AG04450 (cell line): ENCODE results near the gene CALY. TPM values are rescaled to one million over a fixed set of nuclear protein-coding genes. Genes with fewer than 3 reads are reported as not detected.

Experiments used
- CTCF ChIA-PET: fragments of 300-600, 350-600 bp; formaldehyde crosslinking; extraction: SDS; loops from one replicate; lab custom pipeline; 2022; ENCODE audit warnings: antibody characterized with exemption, inconsistent platforms; lab: Charles Lee
- POLR2A ChIA-PET: fragments of 350-600 bp; formaldehyde crosslinking; extraction: SDS; loops from one replicate; lab custom pipeline; 2021; ENCODE audit warnings: antibody characterized with exemption, inconsistent platforms; lab: Yijun Ruan, JAX
- DNase-seq: peaks from one replicate; pipeline ENCODE4 v3.0.0-alpha.2; 2011; ENCODE audit warnings: low read depth, low spot score
- H3K27ac ChIP-seq: one replicate; pipeline ENCODE4 v1.5.1; 2012; ENCODE audit warnings: low read depth, low read length, control low read depth
- H3K27me3 ChIP-seq: one replicate; pipeline ENCODE4 v1.6.0; 2012; ENCODE audit warnings: low read length; ENCODE audit not compliant: control insufficient read depth, insufficient read depth
- H3K4me3 ChIP-seq: 2 replicates; pipeline ENCODE4 v1.5.1; 2011; ENCODE audit warnings: mild to moderate bottlenecking, low read depth, low read length, control low read depth
- H3K9me3 ChIP-seq: 2 replicates; pipeline ENCODE4 v1.5.1; 2012; ENCODE audit warnings: low read length; ENCODE audit not compliant: control insufficient read depth, insufficient read depth
- polyA minus RNA-seq: library from RNA; depleted of rRNA, polyadenylated mRNA; stranded (reverse); fragments of >200 nt; gene quantifications from 2 replicates; pipeline ENCODE4 v1.2.3, GENCODE V29; 2011; rRNA and poly(A)+ RNA removed
- polyA plus RNA-seq: library from polyadenylated mRNA; depleted of rRNA; stranded (reverse); fragments of >200 nt; gene quantifications from 2 replicates; pipeline ENCODE4 v1.2.3, GENCODE V29; 2011; rRNA removed
- TF ChIP-seq, protein P1 (sequence below): IDR thresholded peaks from 2 replicates; pipeline ENCODE4 v1.5.1; 2011; ENCODE audit warnings: low read depth, low read length, control low read depth, inconsistent platforms

The CALY gene, protein sequence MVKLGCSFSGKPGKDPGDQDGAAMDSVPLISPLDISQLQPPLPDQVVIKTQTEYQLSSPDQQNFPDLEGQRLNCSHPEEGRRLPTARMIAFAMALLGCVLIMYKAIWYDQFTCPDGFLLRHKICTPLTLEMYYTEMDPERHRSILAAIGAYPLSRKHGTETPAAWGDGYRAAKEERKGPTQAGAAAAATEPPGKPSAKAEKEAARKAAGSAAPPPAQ
- 0.16 and 0.41 TPM in 2 replicates for polyA plus RNA-seq
- not detected in 2 replicates for polyA minus RNA-seq

DNA sequence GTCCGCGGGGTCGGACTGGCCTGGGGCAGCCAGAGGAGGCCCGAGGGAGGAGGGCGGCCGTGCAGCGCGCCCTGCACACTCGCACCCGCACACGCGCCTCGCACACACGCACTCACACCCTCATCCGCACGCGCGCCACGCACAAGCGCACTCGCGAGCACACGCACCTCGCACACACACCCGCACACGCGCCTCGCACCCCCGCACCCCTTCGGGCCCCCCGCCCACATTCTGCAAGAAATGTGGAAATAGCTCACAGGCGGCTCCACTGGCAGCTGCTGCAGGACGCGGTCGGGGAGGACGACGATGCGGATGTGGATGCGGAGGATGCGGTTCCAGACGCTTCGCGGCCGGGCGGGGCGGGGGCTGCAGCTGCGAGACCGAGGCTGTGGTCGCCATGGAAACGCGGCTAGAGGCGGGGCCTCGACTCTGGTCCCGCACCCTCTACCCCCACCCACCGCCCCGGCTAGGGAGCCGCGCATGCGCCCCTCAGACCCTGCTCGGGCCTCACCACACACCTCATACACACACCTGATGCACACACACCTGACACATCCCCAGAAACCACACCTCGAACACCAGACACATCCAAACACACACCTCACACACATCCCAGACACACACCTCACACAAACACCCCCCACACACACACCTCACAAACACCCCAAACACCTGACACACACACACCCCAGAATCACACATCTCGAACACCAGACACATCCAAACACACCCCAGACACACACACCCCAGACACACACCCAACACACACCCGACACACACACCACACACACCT lies at the start of gene CALY:
TSS of gene CALY (minus strand) at position 320 of the 793 bp plus-strand sequence. CDS start 7,907 bp downstream, outside the sequence.
- TF ChIP-seq, protein P1, sequence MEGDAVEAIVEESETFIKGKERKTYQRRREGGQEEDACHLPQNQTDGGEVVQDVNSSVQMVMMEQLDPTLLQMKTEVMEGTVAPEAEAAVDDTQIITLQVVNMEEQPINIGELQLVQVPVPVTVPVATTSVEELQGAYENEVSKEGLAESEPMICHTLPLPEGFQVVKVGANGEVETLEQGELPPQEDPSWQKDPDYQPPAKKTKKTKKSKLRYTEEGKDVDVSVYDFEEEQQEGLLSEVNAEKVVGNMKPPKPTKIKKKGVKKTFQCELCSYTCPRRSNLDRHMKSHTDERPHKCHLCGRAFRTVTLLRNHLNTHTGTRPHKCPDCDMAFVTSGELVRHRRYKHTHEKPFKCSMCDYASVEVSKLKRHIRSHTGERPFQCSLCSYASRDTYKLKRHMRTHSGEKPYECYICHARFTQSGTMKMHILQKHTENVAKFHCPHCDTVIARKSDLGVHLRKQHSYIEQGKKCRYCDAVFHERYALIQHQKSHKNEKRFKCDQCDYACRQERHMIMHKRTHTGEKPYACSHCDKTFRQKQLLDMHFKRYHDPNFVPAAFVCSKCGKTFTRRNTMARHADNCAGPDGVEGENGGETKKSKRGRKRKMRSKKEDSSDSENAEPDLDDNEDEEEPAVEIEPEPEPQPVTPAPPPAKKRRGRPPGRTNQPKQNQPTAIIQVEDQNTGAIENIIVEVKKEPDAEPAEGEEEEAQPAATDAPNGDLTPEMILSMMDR = no peak
- Histone ChIP-seq H3K9me3 (peaks cover 19% of the 10 kb centered on the region; the same call in 1 of the 2 replicates), H3K27me3 (peaks cover 53% of the 10 kb centered on the region), H3K4me3 (peak within 1 kb of the TSS; percentile 48), H3K27ac (no peak within 1 kb of the TSS)
- CTCF ChIA-PET = no interaction called here
- no peak for DNase-seq
- POLR2A ChIA-PET = no interaction called here

DNA sequence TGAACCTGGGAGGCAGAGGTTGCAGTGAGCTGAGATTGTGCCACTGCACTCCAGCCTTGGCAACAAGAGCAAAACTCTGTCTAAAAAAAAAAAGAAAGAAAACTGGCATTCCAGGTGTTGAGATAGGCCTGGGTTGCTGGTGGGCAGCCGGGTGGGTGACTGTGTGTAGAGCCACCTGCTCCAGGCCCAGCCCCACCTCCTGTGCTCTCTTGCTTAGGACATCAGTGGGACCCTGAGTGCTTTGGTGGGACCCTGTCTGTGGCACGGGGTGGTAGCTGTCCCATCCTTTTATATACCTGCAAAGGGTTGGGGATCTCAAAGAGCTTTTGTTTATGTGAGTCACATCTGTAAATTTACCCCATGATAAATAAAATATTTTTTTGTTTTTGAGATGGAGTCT lies 48.5 kb upstream of the CALY start:
- H3K27ac ChIP-seq = no peak overlapping the region
- TF ChIP-seq, protein P1 = no peak
- POLR2A ChIA-PET = no interaction called here
- H3K27me3 ChIP-seq = no peaks in the 10 kb centered on the region
- no peaks in the 10 kb centered on the region; the same call in 1 of the 2 replicates for H3K9me3 ChIP-seq
- no peak for DNase-seq
- no peak overlapping the region for H3K4me3 ChIP-seq
- CTCF ChIA-PET = no interaction called here

DNA sequence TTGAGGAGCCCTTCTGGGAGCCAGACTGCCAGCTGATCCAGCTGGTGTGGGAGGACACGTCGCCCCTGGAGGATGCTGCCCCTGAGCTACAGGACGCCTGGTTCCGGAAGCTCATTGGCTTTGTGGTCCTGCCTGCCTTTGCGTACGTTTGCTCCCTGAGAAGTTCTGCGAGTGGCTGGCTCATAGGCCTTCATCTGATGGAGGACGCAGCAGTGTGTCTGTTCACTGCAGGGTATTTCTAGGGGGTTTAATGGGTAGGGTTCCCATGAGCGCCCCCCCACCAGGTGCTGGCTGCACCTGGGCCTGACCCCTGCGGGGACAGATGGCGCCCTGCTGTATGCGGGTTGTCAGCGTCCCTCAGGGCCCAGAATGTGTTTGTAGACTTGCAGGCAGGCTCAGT lies 47.4 kb upstream of the CALY start:
- no peak overlapping the region for H3K27ac ChIP-seq
- DNase-seq = no peak
- POLR2A ChIA-PET = no interaction called here
- CTCF ChIA-PET = no interaction called here
- TF ChIP-seq, protein P1 = no peak
- H3K4me3 ChIP-seq = no peak overlapping the region
- H3K9me3 ChIP-seq = no peaks in the 10 kb centered on the region; the same call in 1 of the 2 replicates
- H3K27me3 ChIP-seq = no peaks in the 10 kb centered on the region

DNA sequence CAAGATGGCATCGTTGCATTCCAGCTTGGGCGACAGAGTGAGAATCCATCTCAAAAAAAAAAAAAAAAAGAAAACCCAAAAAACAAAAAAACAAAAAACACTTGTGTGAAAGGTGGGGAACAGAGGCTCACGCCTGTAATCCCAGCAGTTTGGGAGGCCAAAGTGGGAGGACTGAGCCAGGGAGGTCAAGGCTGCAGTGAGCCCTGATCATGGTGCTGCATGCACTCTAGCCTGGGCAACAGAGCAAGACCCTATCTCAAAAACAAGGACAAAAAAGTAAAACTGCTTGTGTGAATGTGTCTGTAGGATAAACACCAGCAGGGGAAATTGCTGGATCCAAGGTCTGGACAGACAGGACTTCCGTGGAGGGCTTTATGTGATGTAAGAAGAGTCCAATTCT lies 46.9 kb upstream of the CALY start:
- Histone ChIP-seq H3K9me3 (no peaks in the 10 kb centered on the region; the same call in 1 of the 2 replicates), H3K27me3 (no peaks in the 10 kb centered on the region), H3K4me3 (no peak overlapping the region), H3K27ac (no peak overlapping the region)
- TF ChIP-seq, protein P1 = no peak
- no peak for DNase-seq
- CTCF ChIA-PET = no interaction called here
- POLR2A ChIA-PET = no interaction called here

DNA sequence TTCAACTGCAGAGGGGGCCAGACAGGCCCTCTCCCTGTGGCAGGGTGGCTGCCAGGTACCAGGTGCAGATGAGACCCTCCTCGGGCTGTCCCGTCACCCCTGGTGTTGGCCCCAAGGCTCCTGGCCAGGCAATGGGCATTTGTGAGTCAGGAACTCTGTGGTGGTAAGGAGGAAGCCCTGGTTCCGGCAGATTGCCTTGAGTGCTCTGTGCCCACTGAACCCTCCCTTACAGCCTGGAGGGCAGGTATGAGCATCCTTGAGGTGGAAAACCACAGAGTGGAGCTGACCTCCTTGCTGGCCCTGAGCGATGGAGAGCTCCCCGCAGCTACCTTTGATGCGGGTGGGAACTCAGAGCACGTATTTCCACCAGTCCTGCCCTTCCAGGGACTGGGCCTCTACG lies 44.3 kb upstream of the CALY start:
- Histone ChIP-seq H3K4me3 (no peak overlapping the region), H3K27ac (no peak overlapping the region), H3K9me3 (no peaks in the 10 kb centered on the region; the same call in 1 of the 2 replicates), H3K27me3 (no peaks in the 10 kb centered on the region)
- ChIA-PET CTCF (no interaction called here), POLR2A (no interaction called here)
- TF ChIP-seq, protein P1 = no peak
- no peak for DNase-seq
